GM12875 (cell line): ENCODE data around the gene VMAC.

ENCODE experiments used
- H3K4me3 ChIP-seq: one replicate; pipeline ENCODE4 v1.5.1; 2011; ENCODE audit warnings: low read depth, low read length, control low read depth
- CTCF ChIP-seq: IDR thresholded peaks from 2 replicates; pipeline ENCODE4 v1.5.1; 2011; ENCODE audit warnings: low read depth, mild to moderate bottlenecking, control low read depth, inconsistent platforms, low read length, moderate library complexity, borderline replicate concordance; ENCODE audit not compliant: insufficient read depth

Gene VMAC

GRCh38 chr19:5933391-5934068, 28.9 kb downstream of the VMAC start:
- H3K4me3 ChIP-seq: no peak overlapping the region
- TF ChIP-seq CTCF: no peak

GRCh38 chr19:5934069-5934401, 29.4 kb downstream of the VMAC start:
- TF ChIP-seq CTCF: no peak
- H3K4me3 ChIP-seq: no peak overlapping the region

- no peak for TF ChIP-seq CTCF
- H3K4me3 ChIP-seq: no peak overlapping the region
These were observed 30.3 kb downstream of the VMAC start for GRCh38 chr19:5934774-5935472.

GRCh38 chr19:5935473-5936291, 31.0 kb downstream of the VMAC start:
- no peak for TF ChIP-seq CTCF

GRCh38 chr19:5936292-5936592, 31.6 kb downstream of the VMAC start:
- H3K4me3 ChIP-seq: no peak overlapping the region
- TF ChIP-seq CTCF: no peak

More at GRCh38 chr19:5935473-5936291, 31.0 kb downstream of the VMAC start:
- H3K4me3 ChIP-seq: no peak overlapping the region

GRCh38 chr19:5937550-5937949, 32.9 kb downstream of the VMAC start:
- no peak overlapping the region for H3K4me3 ChIP-seq
- no peak for TF ChIP-seq CTCF
